ENCODE data around the gene RTN4. TPM values are rescaled to one million over a fixed set of nuclear protein-coding genes. Genes with fewer than 3 reads are reported as not detected.
"Not testable (repeated sequence)": the region's sequence is repeated elsewhere in the genome, so short reads cannot be mapped to it uniquely, and the experiment has no call there.

Gene RTN4
- total and polyA plus RNA-seq, 5 donors from 2014 or later = 84.2 to 151 (median 102) TPM

GRCh38 chr2:55000341-55000740 is 49.9 kb downstream of the RTN4 start:
- H3K27me3 Mint-ChIP-seq = no peaks in the 10 kb centered on the region
- Histone ChIP-seq H3K36me3 (ENCODE audit: control insufficient read depth, insufficient read depth, low read length) (no peaks in the 10 kb centered on the region), H3K4me3 (ENCODE audit: low read depth, low read length) (no peak overlapping the region), H3K9me3 (ENCODE audit: control insufficient read depth in 2 of 2, low read length in 2 of 2) (no peaks in the 10 kb centered on the region), H3K4me1 (ENCODE audit: control insufficient read depth, insufficient read depth, low read length, poor library complexity, severe bottlenecking) (peaks cover 33% of the 10 kb centered on the region), H3K27ac (ENCODE audit: insufficient read depth, low read length, poor library complexity, severe bottlenecking) (no peak overlapping the region), H3K27me3 (ENCODE audit: control insufficient read depth, insufficient read depth, low read length) (no peaks in the 10 kb centered on the region)
- H3K36me3 Mint-ChIP-seq = peaks cover 4% of the 10 kb centered on the region
- ATAC-seq (ENCODE audit: low read depth in 2 of 2) (no peak), DNase-seq (no peak)
- H3K4me3 Mint-ChIP-seq = peak overlapping the region in 2 of 4 donors; percentile 1 to 27
- peaks cover 69 to 83% (median 77%) of the 10 kb centered on the region in 4 donors for H3K4me1 Mint-ChIP-seq
- no peaks in the 10 kb centered on the region for H3K9me3 Mint-ChIP-seq
- peak overlapping the region in 1 of 3 donors; percentile 3 for H3K27ac Mint-ChIP-seq

GRCh38 chr2:54999182-54999581 is 51.1 kb downstream of the RTN4 start:
- Histone ChIP-seq H3K4me3 (ENCODE audit: low read depth, low read length) (peak overlapping the region; percentile 23), H3K4me1 (ENCODE audit: control insufficient read depth, insufficient read depth, low read length, poor library complexity, severe bottlenecking) (peaks cover 31% of the 10 kb centered on the region), H3K36me3 (ENCODE audit: control insufficient read depth, insufficient read depth, low read length) (no peaks in the 10 kb centered on the region), H3K27me3 (ENCODE audit: control insufficient read depth, insufficient read depth, low read length) (no peaks in the 10 kb centered on the region), H3K27ac (ENCODE audit: insufficient read depth, low read length, poor library complexity, severe bottlenecking) (no peak overlapping the region), H3K9me3 (ENCODE audit: control insufficient read depth in 2 of 2, low read length in 2 of 2) (no peaks in the 10 kb centered on the region)
- Mint-ChIP-seq H3K36me3 (no peaks in the 10 kb centered on the region), H3K4me3 (peak overlapping the region in 3 of 4 donors; percentile 0 to 40 (median 4)), H3K4me1 (peaks cover 67 to 82% (median 75%) of the 10 kb centered on the region in 4 donors), H3K27me3 (no peaks in the 10 kb centered on the region), H3K27ac (peak overlapping the region in 1 of 3 donors; percentile 6), H3K9me3 (no peaks in the 10 kb centered on the region)
- ATAC-seq (ENCODE audit: low read depth in 2 of 2) = no peak
- DNase-seq = no peak

- peak overlapping the region in 1 of 3 donors; percentile 34 for H3K27ac Mint-ChIP-seq
- no peaks in the 10 kb centered on the region for H3K27me3 Mint-ChIP-seq
- peaks cover 37% of the 10 kb centered on the region for H3K4me1 ChIP-seq (ENCODE audit: control insufficient read depth, insufficient read depth, low read length, poor library complexity, severe bottlenecking)
Measured at GRCh38 chr2:54997826-54998225, 52.4 kb downstream of the RTN4 start.

GRCh38 chr2:54995553-54995952 is 54.7 kb downstream of the RTN4 start:
- H3K36me3 Mint-ChIP-seq = no peaks in the 10 kb centered on the region
- no peaks in the 10 kb centered on the region for H3K9me3 ChIP-seq (ENCODE audit: control insufficient read depth in 2 of 2, low read length in 2 of 2)
- H3K27ac ChIP-seq (ENCODE audit: insufficient read depth, low read length, poor library complexity, severe bottlenecking) = no peak overlapping the region
- no peaks in the 10 kb centered on the region for H3K27me3 Mint-ChIP-seq
- peak overlapping the region; percentile 7 for H3K4me3 ChIP-seq (ENCODE audit: low read depth, low read length)
- peaks cover 33% of the 10 kb centered on the region for H3K4me1 ChIP-seq (ENCODE audit: control insufficient read depth, insufficient read depth, low read length, poor library complexity, severe bottlenecking)
- no peaks in the 10 kb centered on the region for H3K27me3 ChIP-seq (ENCODE audit: control insufficient read depth, insufficient read depth, low read length)
- H3K36me3 ChIP-seq (ENCODE audit: control insufficient read depth, insufficient read depth, low read length) = no peaks in the 10 kb centered on the region
- ATAC-seq (ENCODE audit: low read depth in 2 of 2) (no peak), DNase-seq (no peak)
- H3K27ac Mint-ChIP-seq = peak overlapping the region in 1 of 3 donors; percentile 75
- no peaks in the 10 kb centered on the region for H3K9me3 Mint-ChIP-seq
- H3K4me3 Mint-ChIP-seq = peak overlapping the region in 1 of 4 donors; percentile 22
- peaks cover 68 to 84% (median 77%) of the 10 kb centered on the region in 4 donors for H3K4me1 Mint-ChIP-seq

More at GRCh38 chr2:54997826-54998225, 52.4 kb downstream of the RTN4 start:
- DNase-seq = no peak
- no peaks in the 10 kb centered on the region for H3K27me3 ChIP-seq (ENCODE audit: control insufficient read depth, insufficient read depth, low read length)
- H3K36me3 ChIP-seq (ENCODE audit: control insufficient read depth, insufficient read depth, low read length) = no peaks in the 10 kb centered on the region
- H3K4me1 Mint-ChIP-seq = peaks cover 67 to 81% (median 76%) of the 10 kb centered on the region in 4 donors
- no peaks in the 10 kb centered on the region for H3K9me3 ChIP-seq (ENCODE audit: control insufficient read depth in 2 of 2, low read length in 2 of 2)
- no peak for ATAC-seq (ENCODE audit: low read depth in 2 of 2)
- no peaks in the 10 kb centered on the region for H3K36me3 Mint-ChIP-seq
- H3K4me3 Mint-ChIP-seq = peak overlapping the region in 1 of 4 donors; percentile 38
- no peak overlapping the region for H3K27ac ChIP-seq (ENCODE audit: insufficient read depth, low read length, poor library complexity, severe bottlenecking)
- H3K9me3 Mint-ChIP-seq = no peaks in the 10 kb centered on the region
- no peak overlapping the region for H3K4me3 ChIP-seq (ENCODE audit: low read depth, low read length)

- H3K9me3 Mint-ChIP-seq; ATAC-seq (ENCODE audit: low read depth in 2 of 2); H3K4me3 ChIP-seq (ENCODE audit: low read depth, low read length); H3K4me1 ChIP-seq (ENCODE audit: control insufficient read depth, insufficient read depth, low read length, poor library complexity, severe bottlenecking); H3K4me3 Mint-ChIP-seq; H3K27me3 ChIP-seq (ENCODE audit: control insufficient read depth, insufficient read depth, low read length); H3K27ac ChIP-seq (ENCODE audit: insufficient read depth, low read length, poor library complexity, severe bottlenecking); H3K9me3 ChIP-seq (ENCODE audit: control insufficient read depth in 2 of 2, low read length in 2 of 2); DNase-seq; H3K27ac Mint-ChIP-seq; H3K27me3 Mint-ChIP-seq: not testable (repeated sequence)
- Mint-ChIP-seq H3K36me3 (peaks cover 15% of the 10 kb centered on the region), H3K4me1 (peaks cover 53 to 82% (median 65%) of the 10 kb centered on the region in 4 donors)
- peaks cover 17% of the 10 kb centered on the region for H3K36me3 ChIP-seq (ENCODE audit: control insufficient read depth, insufficient read depth, low read length)
Measured at GRCh38 chr2:54990694-54991093, 59.6 kb downstream of the RTN4 start.

GRCh38 chr2:54988612-54989011 is 61.6 kb downstream of the RTN4 start:
- Histone ChIP-seq H3K27ac (ENCODE audit: insufficient read depth, low read length, poor library complexity, severe bottlenecking) (no peak overlapping the region), H3K4me3 (ENCODE audit: low read depth, low read length) (no peak overlapping the region), H3K36me3 (ENCODE audit: control insufficient read depth, insufficient read depth, low read length) (peaks cover 26% of the 10 kb centered on the region), H3K9me3 (ENCODE audit: control insufficient read depth in 2 of 2, low read length in 2 of 2) (no peaks in the 10 kb centered on the region), H3K27me3 (ENCODE audit: control insufficient read depth, insufficient read depth, low read length) (no peaks in the 10 kb centered on the region), H3K4me1 (ENCODE audit: control insufficient read depth, insufficient read depth, low read length, poor library complexity, severe bottlenecking) (peaks cover 18% of the 10 kb centered on the region)
- no peaks in the 10 kb centered on the region for H3K9me3 Mint-ChIP-seq
- H3K4me3 Mint-ChIP-seq = peak overlapping the region in 1 of 4 donors; percentile 32
- peaks cover 25% of the 10 kb centered on the region for H3K36me3 Mint-ChIP-seq
- H3K4me1 Mint-ChIP-seq = peaks cover 50 to 87% (median 65%) of the 10 kb centered on the region in 4 donors
- DNase-seq (no peak), ATAC-seq (ENCODE audit: low read depth in 2 of 2) (no peak)
- peak overlapping the region in 1 of 3 donors; percentile 64 for H3K27ac Mint-ChIP-seq
- no peaks in the 10 kb centered on the region for H3K27me3 Mint-ChIP-seq

GRCh38 chr2:54986264-54986663 is 64.0 kb downstream of the RTN4 start:
- peaks cover 12% of the 10 kb centered on the region for H3K4me1 ChIP-seq (ENCODE audit: control insufficient read depth, insufficient read depth, low read length, poor library complexity, severe bottlenecking)
- peaks cover 33% of the 10 kb centered on the region for H3K36me3 Mint-ChIP-seq
- H3K4me1 Mint-ChIP-seq = peaks cover 42 to 79% (median 51%) of the 10 kb centered on the region in 4 donors
- H3K9me3 Mint-ChIP-seq = no peaks in the 10 kb centered on the region
- H3K27me3 ChIP-seq (ENCODE audit: control insufficient read depth, insufficient read depth, low read length) = no peaks in the 10 kb centered on the region
- DNase-seq (no peak), ATAC-seq (ENCODE audit: low read depth in 2 of 2) (no peak)
- no peak overlapping the region for H3K4me3 ChIP-seq (ENCODE audit: low read depth, low read length)
- H3K9me3 ChIP-seq (ENCODE audit: control insufficient read depth in 2 of 2, low read length in 2 of 2) = no peaks in the 10 kb centered on the region
- H3K27me3 Mint-ChIP-seq = no peaks in the 10 kb centered on the region
- peaks cover 37% of the 10 kb centered on the region for H3K36me3 ChIP-seq (ENCODE audit: control insufficient read depth, insufficient read depth, low read length)
- no peak overlapping the region for H3K27ac ChIP-seq (ENCODE audit: insufficient read depth, low read length, poor library complexity, severe bottlenecking)
- peak overlapping the region; percentile 9 to 74 (median 43) for H3K27ac Mint-ChIP-seq
- no peak overlapping the region for H3K4me3 Mint-ChIP-seq

GRCh38 chr2:54984476-54984875 is 65.8 kb downstream of the RTN4 start:
- H3K4me3 ChIP-seq (ENCODE audit: low read depth, low read length) = no peak overlapping the region
- ATAC-seq (ENCODE audit: low read depth in 2 of 2) = peak in 1 of 2 donors; percentile 24
- H3K27me3 Mint-ChIP-seq = no peaks in the 10 kb centered on the region
- peaks cover 12% of the 10 kb centered on the region for H3K4me1 ChIP-seq (ENCODE audit: control insufficient read depth, insufficient read depth, low read length, poor library complexity, severe bottlenecking)
- H3K4me1 Mint-ChIP-seq = peaks cover 42 to 81% (median 52%) of the 10 kb centered on the region in 4 donors
- H3K27ac Mint-ChIP-seq = peak overlapping the region in 1 of 3 donors; percentile 61
- no peaks in the 10 kb centered on the region for H3K9me3 Mint-ChIP-seq
- H3K36me3 ChIP-seq (ENCODE audit: control insufficient read depth, insufficient read depth, low read length) = peaks cover 47% of the 10 kb centered on the region
- no peaks in the 10 kb centered on the region for H3K9me3 ChIP-seq (ENCODE audit: control insufficient read depth in 2 of 2, low read length in 2 of 2)
- H3K4me3 Mint-ChIP-seq = peak overlapping the region in 1 of 4 donors; percentile 0
- DNase-seq = no peak
- peaks cover 41% of the 10 kb centered on the region for H3K36me3 Mint-ChIP-seq
- no peak overlapping the region for H3K27ac ChIP-seq (ENCODE audit: insufficient read depth, low read length, poor library complexity, severe bottlenecking)
- H3K27me3 ChIP-seq (ENCODE audit: control insufficient read depth, insufficient read depth, low read length) = no peaks in the 10 kb centered on the region

Measured in CD4-positive, CD25-positive, alpha-beta regulatory T cell (primary cell).